Thyroid gland (tissue), 4 donors: ENCODE measurements around the gene TPSD1.

Experiments
- CTCF ChIP-seq, 6 experiments: fragments of 200-600 bp in 3 of 6; fragments of 450-650 bp in 3 of 6; sonication (generic) in 3 of 6; IDR thresholded peaks; one replicate each; pipeline ENCODE4 v1.5.1; 2016 to 2019; ENCODE audit warnings: antibody characterized with exemption in 6 of 6, mild to moderate bottlenecking in 2 of 6, inconsistent platforms in 1 of 6, moderate library complexity in 1 of 6
- POLR2A ChIP-seq, 2 donors: fragments of 450-650 bp; IDR thresholded peaks; one replicate each; pipeline ENCODE4 v1.6.1; 2017; ENCODE audit warnings: antibody characterized with exemption in 2 of 2, mild to moderate bottlenecking in 2 of 2, moderate library complexity in 1 of 2

DNA sequence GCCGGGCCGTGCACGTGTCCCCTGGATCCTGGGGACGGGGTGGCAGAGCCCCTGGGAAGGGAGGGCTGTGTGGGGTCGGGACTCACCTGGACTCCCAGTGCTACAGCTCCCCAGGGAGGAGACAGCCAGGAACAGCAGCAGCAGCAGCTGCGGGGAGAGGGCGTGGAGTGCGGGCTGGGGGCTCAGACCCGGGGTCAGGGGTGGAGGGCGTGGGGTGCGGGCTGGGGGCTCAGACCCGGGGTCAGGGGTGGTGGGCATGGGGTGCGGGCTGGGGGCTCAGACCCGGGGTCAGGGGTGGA, 20.7 kb downstream of the TPSD1 start:
- TF ChIP-seq CTCF (IDR thresholded peaks at IDR 0.05): no peak
- no peak for TF ChIP-seq POLR2A (IDR thresholded peaks at IDR 0.05)
